Activated T-cell treated with anti-CD3 and anti-CD28 coated beads, Interleukin-2, amount 50 U/mL, for 4 hours (primary cell): ENCODE data around the gene HAPLN3. TPM values are rescaled to one million over a fixed set of nuclear protein-coding genes. Genes with fewer than 3 reads are reported as not detected.

ENCODE experiments used
- ATAC-seq, 2 donors: fragments of 200-7000 bp; cut with Tn5 transposase; one replicate each; pipeline ENCODE4 v1.10.0; 2021
- DNase-seq: peaks from one replicate; pipeline ENCODE4 v3.0.0-alpha.2; 2020
- H3K27me3 Mint-ChIP-seq: one replicate; pipeline ENCODE4 v1.8.0; 2021; ENCODE audit warnings: low read depth, mixed read lengths
- H3K36me3 Mint-ChIP-seq: one replicate; pipeline ENCODE4 v1.8.0; 2022; ENCODE audit warnings: mixed read lengths; ENCODE audit not compliant: insufficient read depth
- H3K4me1 Mint-ChIP-seq: one replicate; pipeline ENCODE4 v1.8.0; 2021; ENCODE audit warnings: low read depth, mixed read lengths
- H3K4me3 Mint-ChIP-seq: one replicate; pipeline ENCODE4 v1.8.0; 2021; ENCODE audit warnings: mild to moderate bottlenecking, moderate library complexity, mixed read lengths
- H3K9me3 Mint-ChIP-seq: one replicate; pipeline ENCODE4 v1.8.0; 2021; ENCODE audit warnings: mixed read lengths
- total RNA-seq, 3 donors: library from RNA; stranded (reverse); gene quantifications; one replicate each; pipeline ENCODE4 v1.2.1, GENCODE V29; 2021

HAPLN3 gene
- total RNA-seq, 3 donors from 2014 or later, result 67.4 to 87.5 (median 79.8) TPM

GRCh38 chr15:88906130-88906529, 10.8 kb upstream of the HAPLN3 start:
- ATAC-seq, result no peak
- Mint-ChIP-seq H3K36me3 (peaks cover 9% of the 10 kb centered on the region), H3K4me1 (peaks cover 46% of the 10 kb centered on the region), H3K4me3 (no peak overlapping the region), H3K27me3 (no peaks in the 10 kb centered on the region), H3K9me3 (no peaks in the 10 kb centered on the region)
- DNase-seq, result no peak

- ATAC-seq (no peak), DNase-seq (no peak)
- peaks cover 42% of the 10 kb centered on the region for H3K4me1 Mint-ChIP-seq
- no peaks in the 10 kb centered on the region for H3K9me3 Mint-ChIP-seq
- H3K4me3 Mint-ChIP-seq, result no peak overlapping the region
- peaks cover 11% of the 10 kb centered on the region for H3K36me3 Mint-ChIP-seq
- H3K27me3 Mint-ChIP-seq, result no peaks in the 10 kb centered on the region
Measured at GRCh38 chr15:88905576-88905975, 10.2 kb upstream of the HAPLN3 start.

GRCh38 chr15:88904624-88905327, 9.4 kb upstream of the HAPLN3 start:
- DNase-seq, result peak; percentile 95
- H3K4me3 Mint-ChIP-seq, result no peak overlapping the region
- ATAC-seq, result peak; percentile 93 to 97
- H3K4me1 Mint-ChIP-seq, result peaks cover 38% of the 10 kb centered on the region
- no peaks in the 10 kb centered on the region for H3K9me3 Mint-ChIP-seq
- no peaks in the 10 kb centered on the region for H3K27me3 Mint-ChIP-seq
- peaks cover 10% of the 10 kb centered on the region for H3K36me3 Mint-ChIP-seq

GRCh38 chr15:88904257-88904623, 8.9 kb upstream of the HAPLN3 start:
- H3K36me3 Mint-ChIP-seq, result peaks cover 7% of the 10 kb centered on the region
- ATAC-seq, result peak; percentile 6 to 10
- H3K9me3 Mint-ChIP-seq, result no peaks in the 10 kb centered on the region
- H3K4me1 Mint-ChIP-seq, result peaks cover 38% of the 10 kb centered on the region
- DNase-seq, result no peak
- H3K27me3 Mint-ChIP-seq, result no peaks in the 10 kb centered on the region
- no peak overlapping the region for H3K4me3 Mint-ChIP-seq

GRCh38 chr15:88902846-88903245, 7.5 kb upstream of the HAPLN3 start:
- ATAC-seq (no peak), DNase-seq (no peak)
- peaks cover 7% of the 10 kb centered on the region for H3K36me3 Mint-ChIP-seq
- peaks cover 39% of the 10 kb centered on the region for H3K4me1 Mint-ChIP-seq
- no peaks in the 10 kb centered on the region for H3K27me3 Mint-ChIP-seq
- no peak overlapping the region for H3K4me3 Mint-ChIP-seq
- H3K9me3 Mint-ChIP-seq, result no peaks in the 10 kb centered on the region

- H3K4me3 Mint-ChIP-seq, result no peak overlapping the region
- no peaks in the 10 kb centered on the region for H3K9me3 Mint-ChIP-seq
- DNase-seq, result no peak
- H3K36me3 Mint-ChIP-seq, result peaks cover 7% of the 10 kb centered on the region
- ATAC-seq, result no peak
- H3K4me1 Mint-ChIP-seq, result peaks cover 44% of the 10 kb centered on the region
- H3K27me3 Mint-ChIP-seq, result no peaks in the 10 kb centered on the region
Measured at GRCh38 chr15:88902221-88902835, 7.0 kb upstream of the HAPLN3 start.

- Mint-ChIP-seq H3K27me3 (no peaks in the 10 kb centered on the region), H3K36me3 (peaks cover 7% of the 10 kb centered on the region), H3K4me3 (no peak overlapping the region), H3K4me1 (peaks cover 51% of the 10 kb centered on the region), H3K9me3 (no peaks in the 10 kb centered on the region)
- no peak for ATAC-seq
- DNase-seq, result no peak
Measured at GRCh38 chr15:88901508-88902220, 6.3 kb upstream of the HAPLN3 start.

GRCh38 chr15:88900982-88901418, 5.7 kb upstream of the HAPLN3 start:
- Mint-ChIP-seq H3K36me3 (peaks cover 5% of the 10 kb centered on the region), H3K4me3 (no peak overlapping the region), H3K4me1 (peaks cover 52% of the 10 kb centered on the region), H3K9me3 (no peaks in the 10 kb centered on the region), H3K27me3 (no peaks in the 10 kb centered on the region)
- no peak for DNase-seq
- ATAC-seq, result no peak

GRCh38 chr15:88900309-88900981, 5.1 kb upstream of the HAPLN3 start:
- Mint-ChIP-seq H3K36me3 (peaks cover 4% of the 10 kb centered on the region), H3K27me3 (no peaks in the 10 kb centered on the region), H3K9me3 (no peaks in the 10 kb centered on the region), H3K4me1 (peaks cover 56% of the 10 kb centered on the region), H3K4me3 (no peak overlapping the region)
- no peak for DNase-seq
- no peak for ATAC-seq

GRCh38 chr15:88899251-88899650, 3.9 kb upstream of the HAPLN3 start:
- Mint-ChIP-seq H3K9me3 (no peaks in the 10 kb centered on the region), H3K4me3 (no peak overlapping the region), H3K4me1 (peaks cover 45% of the 10 kb centered on the region), H3K36me3 (peaks cover 4% of the 10 kb centered on the region), H3K27me3 (no peaks in the 10 kb centered on the region)
- DNase-seq (no peak), ATAC-seq (no peak)

GRCh38 chr15:88898736-88899135, 3.4 kb upstream of the HAPLN3 start:
- ATAC-seq, result no peak
- no peak overlapping the region for H3K4me3 Mint-ChIP-seq
- no peaks in the 10 kb centered on the region for H3K27me3 Mint-ChIP-seq
- no peak for DNase-seq
- peaks cover 45% of the 10 kb centered on the region for H3K4me1 Mint-ChIP-seq
- peaks cover 4% of the 10 kb centered on the region for H3K36me3 Mint-ChIP-seq
- H3K9me3 Mint-ChIP-seq, result no peaks in the 10 kb centered on the region

- Mint-ChIP-seq H3K4me3 (no peak overlapping the region), H3K9me3 (no peaks in the 10 kb centered on the region)
- peak; percentile 74 for DNase-seq
Measured at GRCh38 chr15:88897456-88898194, 2.3 kb upstream of the HAPLN3 start.

GRCh38 chr15:88897142-88897455, 1.8 kb upstream of the HAPLN3 start:
- H3K36me3 Mint-ChIP-seq, result peaks cover 4% of the 10 kb centered on the region
- peak in 1 of 2 donors; percentile 21 for ATAC-seq
- peaks cover 33% of the 10 kb centered on the region for H3K4me1 Mint-ChIP-seq
- H3K4me3 Mint-ChIP-seq, result peak overlapping the region; percentile 10
- H3K27me3 Mint-ChIP-seq, result no peaks in the 10 kb centered on the region
- H3K9me3 Mint-ChIP-seq, result no peaks in the 10 kb centered on the region
- DNase-seq, result no peak

More at GRCh38 chr15:88897456-88898194, 2.3 kb upstream of the HAPLN3 start:
- Mint-ChIP-seq H3K36me3 (peaks cover 4% of the 10 kb centered on the region), H3K4me1 (peaks cover 38% of the 10 kb centered on the region), H3K27me3 (no peaks in the 10 kb centered on the region)
- ATAC-seq, result peak; percentile 77 to 86
